DND-41 (cell line): ENCODE data around the gene SUN5.

Experiments
- ATAC-seq: fragments of 200-7000 bp; cut with Tn5 transposase; 3 replicates; pipeline ENCODE4 v1.9.1; 2021; ENCODE audit warnings: low read depth; ENCODE audit not compliant: insufficient read depth
- DNase-seq: peaks from one replicate; pipeline ENCODE4 v3.0.0-alpha.2; 2020
- H2AFZ ChIP-seq: 2 replicates; pipeline ENCODE4 v1.6.0; 2012; ENCODE audit warnings: low read depth, low read length
- H3K27ac ChIP-seq: 2 replicates; pipeline ENCODE4 v1.5.1; 2012; ENCODE audit warnings: low read length, inconsistent platforms
- H3K27me3 ChIP-seq: fragments of 200-600 bp; sonication (generic); 2 replicates; pipeline ENCODE4 v1.6.0; 2012; ENCODE audit warnings: low read length, mild to moderate bottlenecking, inconsistent platforms; ENCODE audit not compliant: insufficient read depth, poor library complexity
- H3K36me3 ChIP-seq: 2 replicates; pipeline ENCODE4 v1.5.1; 2012; ENCODE audit warnings: low read length, inconsistent platforms; ENCODE audit not compliant: insufficient read depth
- H3K4me1 ChIP-seq: 2 replicates; pipeline ENCODE4 v1.5.1; 2012; ENCODE audit warnings: mild to moderate bottlenecking, low read length; ENCODE audit not compliant: insufficient read depth
- H3K4me2 ChIP-seq: 2 replicates; pipeline ENCODE4 v1.6.0; 2012; ENCODE audit warnings: mild to moderate bottlenecking, moderate library complexity, low read length, inconsistent platforms; ENCODE audit not compliant: insufficient read depth
- H3K4me3 ChIP-seq, 2 experiments: fragments of 200-600 bp in 1 of 2; shearing (Covaris generic) in 1 of 2; 2 replicates each; pipeline ENCODE4 v1.5.1; 2012 to 2016; ENCODE audit warnings: inconsistent platforms in 2 of 2, low read length in 2 of 2, mild to moderate bottlenecking in 2 of 2, low read depth in 1 of 2, moderate library complexity in 1 of 2
- H3K79me2 ChIP-seq: 2 replicates; pipeline ENCODE4 v1.6.0; 2012; ENCODE audit warnings: low read length, inconsistent platforms; ENCODE audit not compliant: insufficient read depth
- H3K9ac ChIP-seq: 2 replicates; pipeline ENCODE4 v1.6.0; 2012; ENCODE audit warnings: low read depth, mild to moderate bottlenecking, inconsistent platforms, low read length, moderate library complexity
- H3K9me3 ChIP-seq: 2 replicates; pipeline ENCODE4 v1.5.1; 2012; ENCODE audit warnings: low read length, moderate library complexity, mild to moderate bottlenecking, inconsistent platforms; ENCODE audit not compliant: insufficient read depth, severe bottlenecking
- H4K20me1 ChIP-seq: 2 replicates; pipeline ENCODE4 v1.6.0; 2012; ENCODE audit warnings: low read length; ENCODE audit not compliant: insufficient read depth
- EZH2 ChIP-seq: IDR thresholded peaks from 3 replicates; pipeline ENCODE4 v1.6.1; 2012; ENCODE audit warnings: borderline replicate concordance, low read depth, mild to moderate bottlenecking, moderate library complexity, low read length, inconsistent platforms; ENCODE audit not compliant: severe bottlenecking
- TF ChIP-seq, protein P1 (sequence below): IDR thresholded peaks from 2 replicates; pipeline ENCODE4 v1.5.1; 2012; ENCODE audit warnings: borderline replicate concordance, low read length, moderate library complexity, mild to moderate bottlenecking; ENCODE audit not compliant: poor library complexity, severe bottlenecking; ENCODE audit errors: extremely low read depth

Gene SUN5

DNA sequence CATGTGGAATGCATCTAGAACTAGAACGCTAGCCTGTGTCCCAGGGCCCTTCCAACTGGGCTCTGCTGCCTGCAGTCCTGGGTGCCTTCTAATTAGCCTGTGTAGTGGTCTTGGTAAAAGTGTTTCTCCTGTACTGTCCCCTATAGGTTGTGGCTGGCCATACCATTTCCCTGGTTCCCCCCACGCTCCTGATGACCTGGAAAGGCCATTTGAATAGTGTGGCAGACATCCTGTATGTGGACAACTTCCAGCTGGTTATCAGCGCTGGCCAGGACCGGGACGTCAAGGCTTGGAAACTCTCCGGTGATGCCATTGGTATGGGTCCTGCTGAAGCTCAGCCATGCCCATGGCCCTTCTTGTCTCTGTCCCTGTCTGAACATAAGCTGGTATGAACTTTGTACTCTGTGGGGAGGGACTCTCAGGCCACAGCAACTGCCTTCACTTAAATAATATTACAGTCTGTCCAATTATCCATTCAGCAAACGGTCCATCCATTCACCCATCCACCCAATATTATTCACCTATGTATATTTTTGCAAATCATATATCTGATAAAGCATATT lies 60.7 kb downstream of the SUN5 start:
- H3K4me3 ChIP-seq, result no peak overlapping the region
- no peaks in the 10 kb centered on the region for H4K20me1 ChIP-seq
- no peak overlapping the region for H3K4me2 ChIP-seq
- no peaks in the 10 kb centered on the region for H3K79me2 ChIP-seq
- ATAC-seq, result no peak
- H3K27ac ChIP-seq, result no peak overlapping the region
- no peak for TF ChIP-seq EZH2
- TF ChIP-seq, protein P1, sequence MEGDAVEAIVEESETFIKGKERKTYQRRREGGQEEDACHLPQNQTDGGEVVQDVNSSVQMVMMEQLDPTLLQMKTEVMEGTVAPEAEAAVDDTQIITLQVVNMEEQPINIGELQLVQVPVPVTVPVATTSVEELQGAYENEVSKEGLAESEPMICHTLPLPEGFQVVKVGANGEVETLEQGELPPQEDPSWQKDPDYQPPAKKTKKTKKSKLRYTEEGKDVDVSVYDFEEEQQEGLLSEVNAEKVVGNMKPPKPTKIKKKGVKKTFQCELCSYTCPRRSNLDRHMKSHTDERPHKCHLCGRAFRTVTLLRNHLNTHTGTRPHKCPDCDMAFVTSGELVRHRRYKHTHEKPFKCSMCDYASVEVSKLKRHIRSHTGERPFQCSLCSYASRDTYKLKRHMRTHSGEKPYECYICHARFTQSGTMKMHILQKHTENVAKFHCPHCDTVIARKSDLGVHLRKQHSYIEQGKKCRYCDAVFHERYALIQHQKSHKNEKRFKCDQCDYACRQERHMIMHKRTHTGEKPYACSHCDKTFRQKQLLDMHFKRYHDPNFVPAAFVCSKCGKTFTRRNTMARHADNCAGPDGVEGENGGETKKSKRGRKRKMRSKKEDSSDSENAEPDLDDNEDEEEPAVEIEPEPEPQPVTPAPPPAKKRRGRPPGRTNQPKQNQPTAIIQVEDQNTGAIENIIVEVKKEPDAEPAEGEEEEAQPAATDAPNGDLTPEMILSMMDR, result no peak
- no peaks in the 10 kb centered on the region for H3K9me3 ChIP-seq
- no peak for DNase-seq
- no peak overlapping the region for H3K9ac ChIP-seq
- H3K4me1 ChIP-seq, result no peaks in the 10 kb centered on the region
- H3K36me3 ChIP-seq, result no peaks in the 10 kb centered on the region
- H3K27me3 ChIP-seq, result no peaks in the 10 kb centered on the region
- H2AFZ ChIP-seq, result no peak overlapping the region

DNA sequence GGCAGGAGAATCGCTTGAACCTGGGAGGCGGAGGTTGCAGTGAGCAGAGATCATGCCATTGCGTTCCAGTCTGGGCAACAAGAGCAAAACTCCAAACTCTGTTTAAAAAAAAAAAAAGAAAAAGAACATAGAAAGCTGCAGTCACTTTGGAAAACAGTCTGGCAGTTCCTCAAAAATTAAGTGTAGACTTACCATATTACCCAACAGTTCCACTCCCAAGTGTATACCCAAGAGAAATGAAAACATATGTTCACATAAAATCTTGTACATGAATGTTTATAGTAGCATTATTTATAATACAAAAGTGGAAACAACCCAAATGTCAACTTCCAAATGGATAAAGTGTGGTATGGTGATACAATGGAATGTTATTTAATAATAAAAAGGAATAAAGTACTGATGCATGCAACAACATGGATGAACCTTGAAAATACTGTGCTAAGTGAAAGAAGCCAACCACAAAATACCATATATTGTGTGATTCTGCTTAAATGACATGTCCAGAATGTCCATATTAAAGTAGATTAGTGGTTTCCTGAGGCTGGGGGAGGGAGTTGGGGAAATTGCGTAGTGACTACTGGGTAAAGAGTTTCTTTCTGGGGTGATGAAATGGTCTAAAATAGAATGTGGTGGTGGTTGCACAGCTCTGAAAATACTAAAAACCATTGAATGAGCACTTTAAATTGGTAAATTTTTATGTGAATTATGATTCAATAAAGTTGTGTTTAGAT lies 62.9 kb downstream of the SUN5 start:
- DNase-seq, result no peak
- no peaks in the 10 kb centered on the region for H3K27me3 ChIP-seq
- no peaks in the 10 kb centered on the region for H3K4me1 ChIP-seq
- no peak overlapping the region for H2AFZ ChIP-seq
- no peaks in the 10 kb centered on the region for H3K79me2 ChIP-seq
- H3K9me3 ChIP-seq, result no peaks in the 10 kb centered on the region
- H3K4me3 ChIP-seq, result no peak overlapping the region
- no peak overlapping the region for H3K4me2 ChIP-seq
- no peak overlapping the region for H3K27ac ChIP-seq
- no peak for ATAC-seq
- no peaks in the 10 kb centered on the region for H4K20me1 ChIP-seq
- no peak for TF ChIP-seq EZH2
- TF ChIP-seq, protein P1, result no peak
- no peaks in the 10 kb centered on the region for H3K36me3 ChIP-seq
- H3K9ac ChIP-seq, result no peak overlapping the region

DNA sequence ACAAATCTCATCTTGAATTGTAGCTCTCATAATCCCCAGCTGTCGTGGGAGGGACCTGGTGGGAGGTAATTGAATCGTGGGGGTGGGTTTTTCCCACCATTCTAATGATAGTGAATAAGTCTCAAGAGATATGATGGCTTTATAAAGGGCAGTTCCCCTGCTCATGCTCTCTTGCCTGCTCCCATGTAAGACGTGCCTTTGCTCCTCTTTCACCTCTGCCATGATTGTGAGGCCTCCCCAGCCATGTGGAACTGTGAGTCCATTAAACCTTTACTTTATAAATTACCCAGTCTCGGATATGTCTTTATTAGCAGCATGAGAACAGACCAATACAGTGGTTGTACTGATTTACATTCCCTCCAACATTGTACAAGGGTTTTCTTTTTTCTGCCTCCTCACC lies 69.7 kb downstream of the SUN5 start:
- no peak for DNase-seq
- Histone ChIP-seq H3K27me3 (no peaks in the 10 kb centered on the region), H3K4me2 (no peak overlapping the region), H3K4me3 (no peak overlapping the region), H3K79me2 (no peaks in the 10 kb centered on the region), H3K36me3 (no peaks in the 10 kb centered on the region), H2AFZ (no peak overlapping the region), H3K27ac (no peak overlapping the region), H3K9me3 (no peaks in the 10 kb centered on the region), H4K20me1 (no peaks in the 10 kb centered on the region), H3K9ac (no peak overlapping the region), H3K4me1 (no peaks in the 10 kb centered on the region)
- no peak for ATAC-seq
- no peak for TF ChIP-seq EZH2
